SK-N-MC (cell line): Measurements from ENCODE around the gene SHD.
A peak's percentile ranks its signal among the peaks of the same experiment; 100 is the strongest.
"Not testable (repeated sequence)": the region's sequence is repeated elsewhere in the genome, so short reads cannot be mapped to it uniquely, and the experiment has no call there.

ENCODE experiments used
- DNase-seq: peaks from one replicate; pipeline ENCODE4 v3.0.0-alpha.2; 2011; ENCODE audit warnings: low read depth, low spot score
- H3K27ac ChIP-seq: fragments of 200-600 bp; sonication (generic); 2 replicates; pipeline ENCODE4 v1.5.1; 2016; ENCODE audit warnings: mixed run types
- H3K36me3 ChIP-seq: fragments of 200-600 bp; sonication (generic); 2 replicates; pipeline ENCODE4 v1.6.1; 2017; ENCODE audit warnings: antibody characterized with exemption, low read length, mixed read lengths; ENCODE audit not compliant: insufficient read depth
- H3K4me3 ChIP-seq: fragments of 200-600 bp; sonication (generic); 2 replicates; pipeline ENCODE4 v1.5.1; 2016
- H3K9ac ChIP-seq: fragments of 200-600 bp; sonication (generic); 2 replicates; pipeline ENCODE4 v1.8.0; 2017; ENCODE audit warnings: mixed run types, mixed read lengths; ENCODE audit not compliant: insufficient read length
- H3K9me3 ChIP-seq: fragments of 200-600 bp; sonication (generic); 2 replicates; pipeline ENCODE4 v1.6.1; 2017; ENCODE audit warnings: low read depth, mild to moderate bottlenecking, antibody characterized with exemption, low read length, moderate library complexity, mixed read lengths
- EZH2 ChIP-seq: fragments of 200-600 bp; sonication (generic); IDR thresholded peaks from one replicate; pipeline ENCODE4 v1.6.1; 2017; ENCODE audit warnings: antibody characterized with exemption
- FOXP2 ChIP-seq: optimal IDR thresholded peaks from 2 replicates; pipeline ENCODE3; 2011; ENCODE audit warnings: mild to moderate bottlenecking, moderate library complexity; ENCODE audit not compliant: insufficient read depth; ENCODE audit errors: extremely low read length, control extremely low read depth
- POLR2AphosphoS5 ChIP-seq: IDR thresholded peaks from 2 replicates; pipeline ENCODE4 v1.6.1; 2012; ENCODE audit warnings: mild to moderate bottlenecking, low read depth, low read length, borderline replicate concordance

Gene SHD

GRCh38 chr19:4238831-4239230, 40.2 kb upstream of the SHD start:
- H3K9me3 ChIP-seq, result no peaks in the 10 kb centered on the region
- no peak overlapping the region for H3K4me3 ChIP-seq
- DNase-seq, result no peak
- no peak overlapping the region for H3K27ac ChIP-seq
- H3K36me3 ChIP-seq, result no peaks in the 10 kb centered on the region
- no peak for TF ChIP-seq EZH2
- no peak for TF ChIP-seq FOXP2
- no peak overlapping the region for H3K9ac ChIP-seq

GRCh38 chr19:4241824-4242430, 37.1 kb upstream of the SHD start:
- TF ChIP-seq FOXP2, result no peak
- no peak for TF ChIP-seq EZH2
- Histone ChIP-seq H3K4me3 (no peak overlapping the region), H3K9ac (no peak overlapping the region), H3K27ac (no peak overlapping the region), H3K36me3 (no peaks in the 10 kb centered on the region), H3K9me3 (no peaks in the 10 kb centered on the region)
- DNase-seq, result no peak

DNA sequence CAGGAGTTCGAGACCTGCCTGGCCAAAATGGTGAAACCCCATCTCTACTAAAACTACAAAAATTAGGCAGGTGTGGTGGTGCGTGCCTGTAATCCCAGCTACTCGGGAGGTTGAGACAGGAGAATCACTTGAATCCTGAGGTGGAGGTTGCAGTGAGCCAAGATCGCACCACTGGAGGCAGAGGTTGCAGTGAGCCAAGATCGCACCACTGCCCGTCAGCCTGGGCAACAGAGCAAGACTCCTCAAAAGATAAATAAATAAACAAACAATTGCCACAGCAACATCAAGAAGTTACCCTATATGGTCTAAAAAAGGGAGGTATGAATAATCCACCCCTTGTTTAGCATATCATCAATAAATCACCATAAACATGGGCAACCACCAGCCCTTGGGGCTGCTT, 33.1 kb upstream of the SHD start:
- not testable (repeated sequence) for H3K9me3 ChIP-seq, H3K4me3 ChIP-seq, DNase-seq
- H3K27ac ChIP-seq, result peak overlapping the region; percentile 83; the same call in 1 of the 2 replicates
- peak overlapping the region; percentile 79 for H3K9ac ChIP-seq
- H3K36me3 ChIP-seq, result peaks cover 19% of the 10 kb centered on the region

DNA sequence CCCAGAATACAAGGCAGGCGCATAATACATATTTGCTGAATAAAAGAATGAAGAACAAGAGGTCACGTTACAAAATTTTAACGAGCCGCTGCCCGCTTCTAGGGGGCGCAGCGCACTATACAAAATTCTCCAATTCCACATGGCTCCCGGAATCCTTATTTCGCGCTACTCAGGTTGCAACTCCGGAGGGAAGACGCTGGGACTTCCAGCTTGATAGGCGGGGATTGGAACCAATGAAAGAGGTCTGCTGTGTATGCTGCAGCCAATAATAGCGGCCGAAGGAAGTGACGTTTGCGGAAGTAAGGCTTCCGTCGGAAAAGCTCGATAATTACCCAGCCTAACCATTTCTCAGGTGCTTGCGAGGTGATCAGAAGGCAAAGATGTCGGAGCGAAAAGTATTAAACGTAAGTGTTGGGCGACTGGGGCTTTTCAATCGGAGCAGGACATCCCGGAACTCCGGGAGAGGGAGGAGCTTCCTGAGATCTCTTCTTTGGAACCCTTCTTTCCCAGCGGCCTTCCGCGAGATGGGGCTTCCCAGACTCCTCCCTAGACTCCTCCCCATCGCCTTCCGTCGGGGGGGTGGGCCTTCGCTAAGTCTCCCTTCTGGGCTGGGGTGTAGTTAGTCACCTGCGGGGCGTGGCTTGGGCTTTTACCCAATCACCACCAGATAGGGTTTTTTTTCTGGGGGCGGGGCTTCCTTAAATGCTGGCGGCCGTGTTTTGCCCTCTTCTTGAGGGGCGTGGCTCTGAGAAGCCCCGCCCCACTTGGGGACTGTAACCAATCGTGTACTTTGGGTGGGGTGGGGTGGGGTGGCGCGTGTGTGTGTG, 32.1 kb upstream of the SHD start, which contains the start of gene YJU2:
Gene YJU2, plus strand, starts transcription at position 314 of the 827 bp plus-strand sequence. Its CDS starts 67 bp downstream, at position 381.
- peak; percentile 99 for DNase-seq
- Histone ChIP-seq H3K9ac (peak within 1 kb of the TSS; percentile 88), H3K9me3 (no peaks in the 10 kb centered on the region), H3K27ac (peak within 1 kb of the TSS; percentile 95), H3K36me3 (peaks cover 29% of the 10 kb centered on the region), H3K4me3 (peak within 1 kb of the TSS; percentile 93)
- TF ChIP-seq POLR2AphosphoS5 (peak; percentile 75), EZH2 (no peak)

DNA sequence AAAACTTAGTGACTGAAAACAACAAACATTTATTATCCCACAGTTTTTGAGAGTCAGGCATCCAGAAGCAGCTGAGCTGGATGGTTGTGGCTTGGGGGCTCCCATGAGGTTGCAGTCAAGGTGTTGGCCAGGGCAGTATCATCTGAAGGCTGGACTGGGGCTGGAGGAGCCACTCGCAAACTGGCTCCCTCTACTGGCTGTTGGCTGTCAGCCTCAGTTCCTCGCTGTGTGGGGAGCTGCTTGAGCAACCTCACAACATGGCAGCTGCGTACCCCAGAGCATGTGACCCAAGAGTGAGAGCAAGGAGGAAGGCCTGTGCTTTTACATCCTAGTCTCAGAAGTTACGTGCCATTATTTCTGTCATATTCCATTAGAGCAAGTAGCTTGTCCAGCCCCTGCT, 22.5 kb upstream of the SHD start:
- H3K4me3 ChIP-seq, result no peak overlapping the region
- DNase-seq, result no peak
- H3K27ac ChIP-seq, result no peak overlapping the region
- H3K9ac ChIP-seq, result no peak overlapping the region
- H3K36me3 ChIP-seq, result peaks cover 48% of the 10 kb centered on the region
- H3K9me3 ChIP-seq, result no peaks in the 10 kb centered on the region
- TF ChIP-seq POLR2AphosphoS5 (no peak), FOXP2 (no peak), EZH2 (no peak)

DNA sequence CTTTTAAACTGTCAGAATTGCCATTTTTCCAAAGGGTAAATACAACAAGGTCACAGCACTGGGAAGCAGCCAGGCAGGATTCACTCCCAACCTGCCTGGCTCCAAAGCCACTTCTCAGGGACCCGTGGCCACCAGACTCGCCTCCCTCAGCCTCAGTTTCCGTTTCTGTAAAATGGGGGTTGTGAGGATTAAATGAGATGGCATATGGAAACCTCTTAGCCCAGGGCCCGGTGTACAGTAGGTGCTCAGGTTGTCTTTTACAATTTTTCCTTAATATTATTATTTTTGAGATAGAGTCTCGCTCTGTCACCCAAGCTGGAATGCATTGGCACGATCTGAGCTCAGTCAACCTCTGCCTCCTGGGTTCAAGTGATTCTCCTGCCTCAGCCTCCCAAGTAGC, 22.0 kb upstream of the SHD start:
- no peaks in the 10 kb centered on the region for H3K9me3 ChIP-seq
- no peak overlapping the region for H3K27ac ChIP-seq
- no peak overlapping the region for H3K9ac ChIP-seq
- TF ChIP-seq FOXP2 (no peak), EZH2 (no peak), POLR2AphosphoS5 (no peak)
- peaks cover 43% of the 10 kb centered on the region for H3K36me3 ChIP-seq
- no peak for DNase-seq
- H3K4me3 ChIP-seq, result no peak overlapping the region

GRCh38 chr19:4258181-4258580, 20.9 kb upstream of the SHD start:
- DNase-seq, result no peak
- Histone ChIP-seq H3K9ac (no peak overlapping the region), H3K9me3 (no peaks in the 10 kb centered on the region), H3K27ac (no peak overlapping the region), H3K36me3 (peaks cover 35% of the 10 kb centered on the region), H3K4me3 (no peak overlapping the region)
- TF ChIP-seq EZH2, result no peak

DNA sequence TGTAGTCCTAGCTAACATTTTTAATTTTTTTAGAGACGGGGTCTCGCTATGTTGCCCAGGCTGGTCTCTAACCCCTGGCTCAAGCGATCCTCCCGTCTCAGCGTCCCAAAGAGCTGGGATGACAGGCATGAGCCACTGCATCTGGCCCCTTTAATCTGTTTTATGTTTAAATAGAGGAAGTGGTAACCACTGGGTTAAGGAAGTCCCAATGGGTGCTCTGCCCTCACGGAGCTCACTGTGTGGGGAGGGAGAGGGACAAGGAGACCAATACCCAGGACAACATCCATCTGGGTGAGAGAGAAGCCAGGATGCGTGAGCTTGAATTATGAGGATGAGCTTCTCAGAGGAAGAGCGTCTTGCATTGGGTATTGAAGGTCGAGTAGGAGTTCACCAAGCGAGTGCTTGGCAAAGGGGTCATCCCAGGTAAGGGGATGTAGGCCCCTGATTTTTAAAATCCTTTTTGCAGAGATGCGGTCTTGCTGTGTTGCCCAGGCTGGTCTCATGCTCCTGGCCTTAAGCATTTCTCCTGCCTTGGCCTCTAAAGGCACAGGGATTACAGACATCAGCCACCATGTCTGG, 18.4 kb upstream of the SHD start:
- peaks cover 20% of the 10 kb centered on the region for H3K36me3 ChIP-seq
- H3K9me3 ChIP-seq, result no peaks in the 10 kb centered on the region
- H3K9ac ChIP-seq, result no peak overlapping the region
- H3K4me3 ChIP-seq, result no peak overlapping the region
- DNase-seq, result no peak
- TF ChIP-seq POLR2AphosphoS5, result no peak
- no peak for TF ChIP-seq EZH2
- TF ChIP-seq FOXP2, result no peak
- H3K27ac ChIP-seq, result no peak overlapping the region

DNA sequence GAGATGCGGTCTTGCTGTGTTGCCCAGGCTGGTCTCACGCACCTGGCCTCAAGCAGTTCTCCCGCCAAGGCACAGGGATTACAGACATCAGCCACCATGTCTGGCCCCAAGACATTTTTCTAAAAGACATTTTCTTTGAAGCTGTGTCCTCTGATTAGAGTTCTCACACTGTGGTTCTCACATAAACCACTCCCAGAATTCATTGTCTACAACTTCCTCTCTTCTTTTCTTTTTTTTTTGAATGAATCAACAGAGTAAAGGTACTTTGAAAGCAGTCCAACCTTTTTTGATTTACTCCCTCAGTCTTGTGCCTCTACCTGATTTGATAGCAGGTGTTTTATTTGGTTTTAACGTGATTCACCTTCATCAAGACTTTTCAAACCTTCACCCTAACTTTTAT, 14.3 kb upstream of the SHD start:
- TF ChIP-seq POLR2AphosphoS5, result no peak
- no peak for TF ChIP-seq EZH2
- no peak for TF ChIP-seq FOXP2
- H3K4me3 ChIP-seq, result no peak overlapping the region
- DNase-seq, result no peak
- no peaks in the 10 kb centered on the region for H3K9me3 ChIP-seq
- H3K9ac ChIP-seq, result no peak overlapping the region
- no peak overlapping the region for H3K27ac ChIP-seq
- peaks cover 10% of the 10 kb centered on the region; the same call in 1 of the 2 replicates for H3K36me3 ChIP-seq
